T47D (cell line): ENCODE data around the gene WDR4.
"Not testable (repeated sequence)": the region's sequence is repeated elsewhere in the genome, so short reads cannot be mapped to it uniquely, and the experiment has no call there.

Experiments used
- DNase-seq, 2 experiments: peaks; one replicate each; pipeline versions ENCODE4 v3.0.0 to v3.0.0-alpha.2; 2011 to 2012; ENCODE audit warnings: low read depth in 1 of 2, low spot score in 1 of 2
- JUND ChIP-seq: IDR thresholded peaks from 2 replicates; pipeline ENCODE4 v1.6.1; 2012; ENCODE audit warnings: low read depth
- in situ Hi-C: cut with HindIII; loops from 2 replicates; pipeline ENCODE4 v1.10.0; 2016; ENCODE audit warnings: low sequenced_read_pairs, low pct_unique_long_range_greater_than_20kb

WDR4 gene

GRCh38 chr21:42847726-42848125 is 31.6 kb downstream of the WDR4 start:
- in situ Hi-C loops: no loop called here
- TF ChIP-seq JUND: no peak

GRCh38 chr21:42847051-42847707 is 32.2 kb downstream of the WDR4 start:
- in situ Hi-C loops: no loop called here
- TF ChIP-seq JUND: no peak
- DNase-seq: no peak

More at GRCh38 chr21:42847726-42848125, 31.6 kb downstream of the WDR4 start:
- no peak for DNase-seq

- DNase-seq: no peak
- in situ Hi-C loops: no loop called here
- TF ChIP-seq JUND: no peak
Measured at GRCh38 chr21:42846221-42846620, 33.1 kb downstream of the WDR4 start.

- DNase-seq: no peak
- no peak for TF ChIP-seq JUND
- in situ Hi-C loops: no loop called here
Measured at GRCh38 chr21:42845296-42845965, 33.9 kb downstream of the WDR4 start.

- TF ChIP-seq JUND: no peak
- in situ Hi-C loops: no loop called here
- DNase-seq: no peak
Measured at GRCh38 chr21:42844411-42845113, 34.8 kb downstream of the WDR4 start.

GRCh38 chr21:42843056-42843455 is 36.3 kb downstream of the WDR4 start:
- in situ Hi-C loops: no loop called here
- no peak for DNase-seq
- TF ChIP-seq JUND: no peak

- DNase-seq, in situ Hi-C loops: not testable (repeated sequence)
Measured at GRCh38 chr21:42841916-42842655, 37.3 kb downstream of the WDR4 start.

GRCh38 chr21:42841156-42841915 is 38.0 kb downstream of the WDR4 start:
- DNase-seq: no peak
- in situ Hi-C loops: no loop called here
- no peak for TF ChIP-seq JUND

- no peak for DNase-seq
- no peak for TF ChIP-seq JUND
- in situ Hi-C loops: no loop called here
Measured at GRCh38 chr21:42840411-42841155, 38.8 kb downstream of the WDR4 start.

- in situ Hi-C loops: no loop called here
- TF ChIP-seq JUND: no peak
- DNase-seq: no peak
Measured at GRCh38 chr21:42839271-42840231, 39.8 kb downstream of the WDR4 start.

- DNase-seq, in situ Hi-C loops: not testable (repeated sequence)
Measured at GRCh38 chr21:42838212-42838690, 41.1 kb downstream of the WDR4 start.
